HG03520 (cell line): ENCODE data around the gene VWA5B2.

Source experiments
- ATAC-seq: cut with Tn5 transposase; IDR thresholded peaks from one replicate; pipeline ENCODE4 v1.9.1; 2021; ENCODE audit warnings: mild to moderate bottlenecking, moderate library complexity; ENCODE audit not compliant: unreplicated experiment

The VWA5B2 gene

DNA sequence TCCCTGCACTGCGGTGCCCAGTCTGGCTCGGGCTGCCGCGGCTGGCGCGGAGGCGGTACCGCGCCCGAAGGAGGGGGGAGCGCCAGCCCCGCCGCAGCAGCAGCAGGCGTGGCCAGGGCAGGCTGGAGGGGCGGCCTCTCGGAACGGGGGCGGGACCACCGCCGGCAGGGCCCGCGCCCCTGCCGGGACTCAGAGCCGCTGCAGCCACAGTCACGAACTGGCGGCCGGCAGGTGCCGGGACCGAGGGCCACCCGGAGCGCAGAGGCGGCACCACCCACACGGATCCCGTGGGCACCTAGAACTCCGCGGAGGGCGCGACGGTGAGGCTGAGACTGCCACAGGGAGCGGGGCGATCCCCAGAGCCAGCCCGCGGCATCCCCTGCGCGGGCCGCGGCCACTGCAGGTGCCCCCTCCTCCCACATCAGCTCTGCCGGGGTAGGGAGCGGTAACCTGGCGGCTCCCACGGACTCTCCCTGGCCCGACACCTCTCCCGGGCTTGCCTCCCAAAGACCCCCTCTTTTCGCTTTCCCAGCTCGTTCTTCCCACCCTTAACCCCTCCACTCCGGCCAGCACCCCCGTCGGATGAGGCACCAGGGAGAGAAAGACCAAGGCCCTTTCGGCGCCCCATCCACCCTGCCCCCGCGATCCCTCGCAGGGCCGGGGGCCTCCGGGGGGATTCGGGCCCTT, at the start of gene VWA5B2:
Gene VWA5B2, plus strand, starts transcription at position 192 of the 687 bp plus-strand sequence. CDS start 944 bp downstream, outside the sequence.
- ATAC-seq: peak; percentile 76

DNA sequence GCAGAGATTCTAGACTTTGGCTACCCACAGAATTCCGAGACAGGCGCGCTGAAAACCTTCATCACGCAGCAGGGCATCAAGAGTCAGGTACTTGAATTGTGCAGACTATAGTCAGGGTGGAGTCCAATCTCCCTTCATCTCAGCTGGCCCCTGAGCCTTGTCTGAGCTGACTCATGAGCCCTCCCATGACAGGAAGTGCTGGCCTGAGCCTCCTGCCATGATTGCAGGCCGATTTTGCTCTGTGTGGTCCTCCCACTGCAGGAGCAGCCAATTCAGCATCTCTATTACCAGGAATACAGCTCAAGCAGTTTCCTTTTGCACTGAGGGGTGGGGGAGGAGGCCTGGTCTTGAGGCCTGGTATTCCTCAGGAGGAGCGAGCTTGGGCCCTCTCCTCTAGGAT, 49.2 kb upstream of the VWA5B2 start:
- no peak for ATAC-seq

DNA sequence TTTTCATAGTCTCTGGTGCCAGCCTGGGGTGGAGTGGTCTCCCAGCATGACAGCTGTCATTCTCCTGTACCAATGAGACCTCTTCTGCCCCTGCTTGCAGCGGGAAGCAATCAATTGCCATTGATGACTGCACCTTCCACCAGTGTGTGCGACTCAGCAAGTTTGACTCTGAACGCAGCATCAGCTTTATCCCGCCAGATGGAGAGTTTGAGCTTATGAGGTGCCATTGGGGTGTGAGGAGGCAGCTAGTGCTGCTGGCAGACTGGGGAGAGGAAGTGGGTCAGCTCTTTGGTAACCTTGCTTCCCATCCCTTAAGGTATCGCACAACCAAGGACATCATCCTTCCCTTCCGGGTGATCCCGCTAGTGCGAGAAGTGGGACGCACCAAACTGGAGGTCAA, 47.8 kb upstream of the VWA5B2 start:
- no peak for ATAC-seq

DNA sequence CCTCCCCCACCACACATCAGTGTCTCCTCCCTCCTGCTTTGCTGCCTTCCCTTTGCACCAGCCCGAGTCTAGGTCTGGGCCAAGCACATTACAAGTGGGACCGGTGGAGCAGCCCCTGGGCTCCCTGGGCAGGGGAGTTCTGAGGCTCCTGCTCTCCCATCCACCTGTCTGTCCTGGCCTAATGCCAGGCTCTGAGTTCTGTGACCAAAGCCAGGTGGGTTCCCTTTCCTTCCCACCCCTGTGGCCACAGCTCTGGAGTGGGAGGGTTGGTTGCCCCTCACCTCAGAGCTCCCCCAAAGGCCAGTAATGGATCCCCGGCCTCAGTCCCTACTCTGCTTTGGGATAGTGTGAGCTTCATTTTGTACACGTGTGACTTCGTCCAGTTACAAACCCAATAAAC, 45.7 kb upstream of the VWA5B2 start:
- ATAC-seq: no peak

DNA sequence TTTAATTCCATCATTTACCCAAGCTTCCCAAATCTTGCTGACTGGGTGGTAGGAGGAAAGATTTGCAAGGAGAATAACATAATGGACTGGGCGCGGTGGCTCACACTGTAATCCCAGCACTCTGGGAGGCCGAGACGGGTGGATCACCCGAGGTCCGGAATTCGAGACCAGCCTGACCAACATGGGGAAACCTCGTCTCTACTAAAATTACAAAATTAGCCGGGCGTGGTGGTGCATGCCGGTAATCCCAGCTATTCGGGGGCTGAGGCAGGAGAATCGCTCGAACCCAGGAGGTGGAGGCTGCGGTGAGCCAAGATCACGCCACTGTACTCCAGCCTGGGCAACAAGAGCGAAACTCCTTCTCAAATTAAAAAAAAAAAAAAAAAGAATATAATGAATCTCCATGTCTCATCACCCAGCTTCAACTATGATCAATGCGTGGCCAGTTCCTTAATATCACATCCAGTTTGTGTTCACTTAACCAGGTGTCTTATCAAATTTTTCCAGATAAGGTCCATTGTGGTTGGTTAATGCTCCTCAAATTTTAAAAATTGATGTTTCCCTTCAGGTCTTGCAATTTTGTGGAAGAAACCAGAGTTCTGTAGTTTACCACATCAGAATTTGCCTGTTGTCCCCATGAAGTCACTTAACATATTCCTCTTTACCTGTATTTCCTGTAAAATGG, 44.7 kb upstream of the VWA5B2 start:
- ATAC-seq: no peak

DNA sequence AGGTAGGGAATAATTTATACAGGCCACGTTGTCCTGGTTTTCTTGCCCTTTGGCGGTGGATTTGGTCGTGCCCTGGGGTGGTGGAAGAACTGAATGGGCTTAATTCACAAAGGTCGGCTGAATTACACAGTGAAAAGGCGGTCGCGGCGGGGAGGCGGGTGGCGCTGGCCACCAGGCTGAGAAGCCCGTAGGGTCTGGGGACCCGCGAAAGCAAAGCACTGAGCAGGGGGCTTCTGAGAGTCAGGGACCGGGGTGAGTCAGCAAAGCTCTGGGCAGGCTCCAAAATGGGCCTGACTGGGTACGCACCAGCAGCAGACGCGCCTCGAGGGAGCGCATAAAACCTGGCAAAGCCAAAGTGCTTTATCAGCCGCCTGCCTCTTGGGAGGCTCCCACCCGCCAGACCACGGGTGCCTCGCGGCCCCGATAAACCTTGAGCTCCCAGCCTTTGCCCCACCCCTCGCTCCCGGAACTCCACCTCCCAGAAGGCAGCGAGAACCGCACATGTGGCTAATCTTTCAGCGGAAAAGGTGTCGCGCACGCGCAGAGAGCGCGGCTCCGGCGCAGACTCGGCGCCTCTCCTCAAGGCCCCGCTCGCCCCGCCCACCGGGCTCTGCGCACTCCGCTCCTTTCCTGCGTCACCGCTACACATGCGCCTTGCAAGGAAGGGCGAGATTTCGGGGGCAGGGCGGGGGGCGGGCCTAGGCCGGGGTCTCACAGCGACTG, 43.8 kb upstream of the VWA5B2 start:
- ATAC-seq: peak; percentile 87

DNA sequence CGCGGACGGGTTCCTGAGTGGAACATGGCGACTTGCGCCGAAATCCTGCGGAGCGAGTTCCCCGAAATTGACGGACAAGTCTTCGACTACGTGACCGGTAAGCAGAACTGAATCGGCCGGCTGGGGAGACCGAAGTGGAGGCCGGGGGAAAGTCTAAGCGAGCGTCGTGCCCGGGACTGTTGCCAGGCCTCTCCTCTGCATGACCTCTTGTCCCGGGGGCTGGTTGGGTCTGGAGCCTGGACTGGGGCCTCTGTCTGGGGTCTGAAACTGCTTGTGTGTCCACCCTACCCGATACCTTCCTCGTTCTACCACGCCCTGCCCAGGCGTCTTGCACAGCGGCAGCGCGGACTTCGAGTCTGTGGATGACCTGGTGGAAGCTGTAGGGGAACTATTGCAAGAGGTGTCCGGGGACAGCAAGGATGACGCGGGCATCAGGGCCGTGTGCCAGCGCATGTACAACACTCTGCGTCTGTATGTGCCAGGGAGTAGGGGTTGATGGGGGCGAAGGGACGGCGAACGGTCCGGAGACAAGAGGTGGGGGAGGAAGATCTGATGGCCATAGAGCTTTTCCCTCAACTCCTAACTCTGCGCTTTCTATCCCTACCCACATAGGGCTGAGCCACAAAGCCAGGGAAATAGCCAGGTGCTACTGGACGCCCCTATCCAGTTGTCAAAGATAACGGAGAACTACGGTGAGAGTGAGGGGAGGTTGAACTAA, 43.0 kb upstream of the VWA5B2 start, which contains the start of gene ABCF3:
Gene ABCF3, plus strand, starts transcription at position 16 of the 718 bp plus-strand sequence. Its CDS starts 9 bp downstream, at position 25.
- peak; percentile 18 for ATAC-seq

DNA sequence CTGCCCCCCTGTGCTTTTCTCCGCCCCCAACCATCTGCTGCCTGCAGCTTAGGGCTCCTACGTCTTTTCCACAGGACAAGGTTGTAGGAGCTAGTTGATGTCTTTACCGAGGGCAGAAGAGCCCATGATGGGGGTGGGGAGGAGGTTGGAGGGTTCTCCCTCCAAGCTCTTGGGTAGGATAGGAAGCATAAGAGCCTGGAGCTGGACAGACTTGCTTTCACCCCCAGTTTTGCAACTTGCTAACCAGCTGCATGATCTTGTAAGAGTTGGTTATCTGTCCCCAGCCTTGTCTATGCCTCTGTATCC, 42.5 kb upstream of the VWA5B2 start:
- ATAC-seq: no peak

DNA sequence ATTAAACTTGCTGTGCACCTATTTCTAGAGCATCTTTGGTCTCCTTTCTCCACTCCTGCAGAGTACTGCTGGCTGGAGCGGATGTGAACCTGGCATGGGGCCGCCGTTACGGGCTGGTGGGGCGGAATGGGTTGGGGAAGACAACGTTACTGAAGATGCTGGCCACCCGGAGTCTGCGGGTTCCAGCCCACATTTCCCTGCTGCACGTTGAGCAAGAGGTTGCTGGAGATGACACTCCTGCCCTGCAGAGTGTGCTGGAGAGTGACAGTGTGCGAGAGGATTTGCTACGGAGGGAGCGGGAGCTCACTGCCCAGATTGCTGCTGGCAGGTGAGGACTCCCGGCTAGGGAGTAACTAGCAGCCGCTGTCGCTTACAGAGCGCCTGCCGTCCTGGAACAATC, 41.3 kb upstream of the VWA5B2 start:
- ATAC-seq: no peak

DNA sequence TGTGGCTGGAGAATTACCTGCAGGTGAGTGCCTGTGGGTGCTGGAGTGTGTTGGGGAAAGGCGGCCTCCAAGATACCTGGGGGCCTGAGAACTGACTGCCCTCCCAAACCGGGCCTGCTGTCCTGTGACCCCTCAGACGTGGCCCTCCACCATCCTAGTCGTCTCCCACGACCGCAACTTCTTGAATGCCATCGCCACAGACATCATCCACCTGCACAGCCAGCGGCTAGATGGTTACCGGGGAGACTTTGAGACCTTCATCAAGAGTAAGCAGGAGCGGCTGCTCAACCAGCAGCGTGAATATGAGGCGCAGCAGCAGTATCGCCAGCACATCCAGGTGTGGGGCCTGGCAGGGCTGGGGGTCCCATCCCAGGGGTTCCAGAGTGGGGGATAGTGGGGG, 40.0 kb upstream of the VWA5B2 start:
- ATAC-seq: no peak

DNA sequence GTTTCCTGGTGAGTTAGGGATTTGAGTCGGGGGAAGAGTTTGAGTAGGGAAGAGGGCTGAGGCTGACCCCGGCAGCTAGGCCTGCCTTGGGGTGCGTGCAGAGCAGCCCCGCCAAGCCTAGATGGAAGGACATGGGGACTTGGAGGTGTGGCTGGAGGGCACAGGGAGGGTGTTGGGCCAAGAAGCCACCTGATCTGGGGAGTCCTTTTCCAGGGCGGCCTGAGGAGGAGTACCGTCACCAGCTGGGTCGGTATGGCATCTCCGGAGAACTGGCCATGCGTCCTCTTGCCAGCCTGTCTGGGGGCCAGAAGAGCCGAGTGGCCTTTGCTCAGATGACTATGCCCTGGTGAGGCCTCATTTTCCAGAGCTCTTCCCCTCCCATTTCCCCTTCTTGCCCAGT, 36.5 kb upstream of the VWA5B2 start:
- no peak for ATAC-seq

DNA sequence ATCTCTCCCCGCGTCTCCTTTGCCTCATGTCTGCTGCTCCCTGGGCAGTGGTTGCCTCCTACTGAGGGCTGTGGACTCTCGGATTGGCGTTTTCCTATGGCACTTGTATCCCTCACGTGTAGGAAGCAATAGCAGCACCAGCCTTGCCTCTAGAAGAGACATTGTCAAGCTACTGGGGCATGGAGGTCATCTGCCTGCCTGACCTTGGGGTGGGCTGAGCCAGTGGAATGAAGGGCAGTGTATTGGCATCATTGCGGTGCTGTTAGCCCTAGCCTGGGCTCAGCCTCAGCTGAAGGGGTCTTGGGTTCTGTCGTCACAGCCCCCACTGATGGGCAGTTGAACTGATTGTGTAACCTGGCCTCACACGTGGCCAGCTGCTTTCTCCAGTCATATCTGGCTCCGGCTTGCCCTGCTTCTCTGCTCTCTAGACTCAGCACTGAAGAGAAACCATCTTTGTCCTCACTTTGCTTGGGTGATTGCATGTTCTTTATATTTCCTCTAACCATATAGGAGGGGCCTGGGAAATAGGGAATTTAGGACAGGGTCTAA, 35.3 kb upstream of the VWA5B2 start:
- no peak for ATAC-seq

DNA sequence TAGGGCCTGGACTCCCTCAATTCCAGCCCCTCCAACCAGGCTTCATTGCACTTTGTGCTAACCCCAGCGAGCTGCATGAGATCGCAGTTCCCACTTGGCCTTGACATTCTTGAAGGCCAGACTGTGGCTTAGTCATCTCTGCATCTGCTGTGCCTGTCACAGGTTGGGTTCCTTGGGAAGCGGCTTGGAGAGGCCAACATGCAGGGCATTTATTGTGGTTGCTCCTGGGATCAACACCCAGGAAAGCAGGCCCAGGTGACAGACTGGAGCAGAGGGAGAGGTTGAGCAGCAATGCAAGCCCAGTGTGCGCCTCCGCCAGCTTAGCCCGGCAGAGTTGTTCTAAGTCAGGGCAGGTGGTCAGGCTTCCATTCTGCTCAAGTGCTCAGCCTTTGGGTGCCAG, 32.8 kb upstream of the VWA5B2 start:
- ATAC-seq: no peak

DNA sequence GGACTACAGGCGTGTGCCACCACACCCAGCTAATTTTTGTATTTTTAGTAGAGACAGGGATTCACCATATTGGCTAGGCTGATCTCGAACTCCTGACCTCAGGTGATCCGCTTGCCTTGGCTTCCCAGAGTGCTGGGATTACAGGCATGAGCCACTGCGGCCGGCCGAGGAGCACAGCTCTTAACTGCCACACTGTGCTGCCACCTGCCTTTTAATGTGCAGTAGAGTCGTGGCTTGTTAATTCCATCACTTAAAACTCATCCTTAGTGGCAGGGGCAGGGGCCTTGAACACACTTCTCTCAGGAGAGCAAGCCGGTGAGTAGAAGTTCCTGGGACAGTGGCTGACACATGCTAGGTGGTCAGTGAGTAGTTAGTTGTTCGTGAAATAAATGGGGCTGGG, 30.9 kb upstream of the VWA5B2 start:
- no peak for ATAC-seq

DNA sequence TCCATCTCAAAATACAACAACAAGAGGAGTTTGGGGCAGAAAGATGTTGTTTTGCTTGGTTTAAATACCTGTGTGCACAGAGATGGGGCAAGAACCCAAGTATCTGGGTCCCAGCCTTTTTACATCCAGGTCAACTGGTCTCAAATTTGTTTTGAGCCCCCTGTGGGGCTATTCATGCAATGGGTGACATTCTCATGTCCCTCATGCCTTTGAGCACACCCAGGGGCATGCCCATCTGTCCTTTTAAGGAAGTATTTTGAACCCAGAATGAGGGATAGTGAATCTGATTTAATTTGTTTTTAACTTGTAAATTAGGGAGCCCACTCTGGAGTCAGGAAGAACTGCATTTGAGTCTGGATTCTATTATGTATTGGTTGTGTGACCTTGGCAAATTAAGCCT, 28.6 kb upstream of the VWA5B2 start:
- no peak for ATAC-seq

DNA sequence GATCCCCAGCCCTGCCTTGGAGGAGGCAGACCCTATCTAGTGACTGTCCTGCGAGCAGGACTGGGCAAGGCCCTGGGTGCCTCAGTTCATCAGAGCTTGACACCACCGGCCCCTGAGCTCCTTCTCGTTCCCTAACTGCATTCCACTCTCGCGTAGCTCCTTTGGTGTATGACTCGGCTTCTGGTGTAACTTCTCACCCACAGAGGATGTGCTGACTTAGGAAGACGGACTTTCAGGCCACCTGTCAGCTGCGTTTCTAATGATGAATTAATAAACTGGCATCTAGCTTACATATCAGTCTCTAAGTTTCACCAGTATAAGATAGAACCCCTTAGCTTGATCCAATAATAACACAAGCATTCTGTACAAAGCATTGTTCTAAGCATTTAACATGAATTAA, 25.9 kb upstream of the VWA5B2 start:
- ATAC-seq: no peak

DNA sequence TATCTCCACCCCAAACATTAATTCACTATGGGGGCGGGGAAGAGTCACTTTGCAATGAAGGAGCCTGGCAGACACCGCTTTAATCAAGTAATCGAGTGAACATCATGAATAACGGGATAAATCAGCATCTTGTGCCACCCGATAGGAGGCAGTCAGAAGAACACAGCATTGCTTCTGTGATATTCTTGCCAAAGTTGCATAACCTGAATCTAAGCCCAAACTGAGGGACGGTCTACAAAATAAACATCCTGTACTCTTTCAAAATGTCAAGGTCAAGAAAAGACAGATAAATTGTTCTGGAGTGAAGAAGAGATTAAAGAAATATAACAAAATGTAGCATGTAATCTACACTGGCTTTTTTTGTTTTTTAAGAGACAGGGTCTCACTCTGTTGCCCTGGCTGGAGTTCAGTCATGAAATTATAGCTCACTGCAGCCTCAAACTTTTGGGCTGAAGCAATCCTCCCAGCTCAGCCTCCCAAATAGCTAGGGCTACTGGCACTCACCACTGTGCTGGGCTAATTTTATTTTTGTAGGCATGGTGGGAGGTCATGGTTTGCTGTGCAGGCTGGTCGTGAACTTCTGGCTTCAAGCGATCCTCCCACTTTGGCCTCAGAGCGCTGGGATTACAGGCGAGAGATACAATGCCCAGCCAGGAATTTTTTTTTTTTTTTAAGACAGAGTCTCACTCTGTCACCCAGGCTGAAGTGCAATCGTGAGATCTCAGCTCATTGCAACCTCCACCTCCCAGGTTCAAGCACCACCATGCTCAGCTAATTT, 20.1 kb upstream of the VWA5B2 start:
- no peak for ATAC-seq

DNA sequence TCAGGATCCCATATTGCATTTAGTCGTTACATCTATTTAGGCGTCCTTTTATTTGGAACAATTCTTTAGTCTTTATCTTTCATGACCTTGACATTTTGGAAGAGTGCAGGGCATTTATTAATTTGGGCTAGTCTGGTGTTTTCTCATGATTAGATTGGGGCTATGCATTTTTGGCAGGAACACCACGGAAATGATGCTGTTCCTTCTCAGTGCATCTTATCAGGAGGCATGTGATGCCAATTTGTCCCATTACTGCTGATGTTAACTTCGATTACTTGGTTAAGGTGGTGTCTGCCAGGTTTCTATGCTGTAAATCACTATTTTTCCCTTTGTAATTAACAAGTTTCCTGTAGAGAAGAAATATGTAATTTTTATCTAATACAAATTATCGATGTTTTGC, 18.1 kb upstream of the VWA5B2 start:
- no peak for ATAC-seq

DNA sequence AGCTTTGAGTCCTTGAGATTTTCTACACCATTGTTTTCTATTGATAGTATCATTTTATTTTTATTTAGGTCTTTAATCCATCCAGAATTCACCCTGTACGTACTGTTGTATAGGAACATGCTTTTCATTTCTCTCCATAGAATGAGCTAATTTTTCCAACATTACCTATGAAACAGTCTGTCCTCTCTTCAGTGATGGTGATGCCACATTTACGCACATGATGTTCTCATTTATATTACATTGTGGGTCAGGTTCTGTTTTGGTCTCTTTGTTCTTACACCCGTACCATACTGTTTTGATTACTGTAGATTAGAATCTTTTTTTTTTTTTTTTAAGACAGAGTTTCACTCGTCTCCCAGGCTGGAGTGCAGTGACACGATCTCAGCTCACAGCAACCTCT, 17.7 kb upstream of the VWA5B2 start:
- no peak for ATAC-seq

DNA sequence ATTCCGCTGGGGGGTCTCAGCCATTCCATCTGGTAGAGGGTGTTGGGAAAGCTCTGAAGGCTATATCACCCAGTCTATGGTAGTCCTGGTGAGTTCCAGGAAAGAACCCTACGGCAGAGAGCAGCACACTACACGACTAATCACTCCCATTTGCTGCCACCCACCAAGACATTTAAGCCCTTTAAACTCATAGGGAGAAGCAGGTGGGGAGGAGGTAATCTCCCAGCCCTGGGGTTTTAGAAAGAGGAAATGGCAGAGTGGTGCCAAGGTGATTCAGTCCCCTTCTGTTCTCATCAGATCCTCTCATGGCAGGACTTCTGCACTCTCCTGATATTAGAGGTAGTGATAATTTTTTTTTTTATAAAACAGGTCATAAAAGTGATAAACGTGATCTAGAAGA, 10.6 kb upstream of the VWA5B2 start:
- no peak for ATAC-seq
